HG03469 (cell line): Measurements from ENCODE around the gene ITM2B.

Experiments used
- ATAC-seq: cut with Tn5 transposase; IDR thresholded peaks from one replicate; pipeline ENCODE4 v1.9.1; 2021; ENCODE audit warnings: mild to moderate bottlenecking, moderate library complexity, moderate number of reproducible peaks; ENCODE audit not compliant: unreplicated experiment

ITM2B gene

DNA sequence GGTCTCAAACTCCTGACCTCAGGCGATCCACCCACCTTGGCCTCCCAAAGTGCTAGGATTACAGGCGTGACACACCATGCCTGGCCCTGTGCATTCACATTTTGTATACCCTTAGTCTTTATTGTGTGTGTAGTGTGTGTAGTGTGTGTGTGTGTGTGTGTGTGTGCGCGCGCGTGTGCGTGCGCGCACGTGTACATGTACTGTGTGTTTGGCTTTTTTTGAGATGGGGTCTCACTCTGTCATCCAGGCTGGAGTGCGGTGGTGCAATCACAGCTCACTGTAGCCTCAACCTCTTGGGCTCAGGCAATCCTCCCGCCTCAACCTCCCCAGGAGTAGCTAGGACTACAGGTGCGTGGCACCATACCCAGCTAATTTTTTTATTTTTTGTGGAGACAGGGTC lies 22.1 kb downstream of the ITM2B start:
- ATAC-seq, result no peak

DNA sequence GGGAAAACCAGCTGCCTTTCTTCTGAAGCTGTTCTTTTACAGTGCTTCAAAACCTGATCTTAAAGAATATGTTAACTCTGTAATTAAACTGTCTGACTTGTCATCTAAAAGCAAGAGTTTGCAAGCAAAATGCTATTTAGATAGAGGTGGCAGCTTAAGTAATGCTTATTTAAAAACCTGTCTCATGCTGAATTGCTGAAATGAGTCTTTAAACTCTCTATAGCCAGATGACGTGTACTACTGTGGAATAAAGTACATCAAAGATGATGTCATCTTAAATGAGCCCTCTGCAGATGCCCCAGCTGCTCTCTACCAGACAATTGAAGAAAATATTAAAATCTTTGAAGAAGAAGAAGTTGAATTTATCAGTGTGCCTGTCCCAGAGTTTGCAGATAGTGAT lies 22.9 kb downstream of the ITM2B start:
- no peak for ATAC-seq

DNA sequence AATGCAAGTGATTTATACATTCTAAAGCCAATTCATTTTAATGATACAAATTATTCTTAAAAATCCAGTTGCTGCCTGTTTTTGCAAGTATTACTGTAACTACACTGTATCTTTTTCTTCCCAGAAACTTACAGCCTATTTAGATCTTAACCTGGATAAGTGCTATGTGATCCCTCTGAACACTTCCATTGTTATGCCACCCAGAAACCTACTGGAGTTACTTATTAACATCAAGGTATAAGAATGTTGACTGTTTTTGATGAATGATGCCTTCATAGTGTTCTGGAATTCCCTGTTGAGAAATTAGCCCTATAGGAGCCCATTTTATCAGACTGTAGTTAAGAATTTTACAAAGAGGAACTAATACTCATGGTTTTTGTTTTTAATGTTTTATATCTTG lies 25.0 kb downstream of the ITM2B start:
- no peak for ATAC-seq

DNA sequence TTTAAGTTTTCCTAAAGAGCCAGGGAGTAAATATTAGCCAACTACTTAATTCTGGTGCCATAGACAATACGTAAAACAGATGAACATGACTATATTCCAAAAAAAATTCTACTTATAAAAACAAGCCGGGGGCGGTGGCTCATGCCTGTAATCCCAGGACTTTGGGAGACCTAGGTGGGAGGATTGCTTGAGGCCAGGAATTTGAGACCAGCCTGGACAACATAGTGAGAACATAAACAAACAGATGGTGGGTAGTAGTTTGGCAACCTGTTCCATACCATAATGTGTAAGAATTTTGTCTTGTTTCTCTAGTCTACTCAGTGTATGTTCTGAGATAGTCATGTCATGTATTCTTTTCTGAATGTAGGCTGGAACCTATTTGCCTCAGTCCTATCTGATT lies 25.4 kb downstream of the ITM2B start:
- no peak for ATAC-seq

DNA sequence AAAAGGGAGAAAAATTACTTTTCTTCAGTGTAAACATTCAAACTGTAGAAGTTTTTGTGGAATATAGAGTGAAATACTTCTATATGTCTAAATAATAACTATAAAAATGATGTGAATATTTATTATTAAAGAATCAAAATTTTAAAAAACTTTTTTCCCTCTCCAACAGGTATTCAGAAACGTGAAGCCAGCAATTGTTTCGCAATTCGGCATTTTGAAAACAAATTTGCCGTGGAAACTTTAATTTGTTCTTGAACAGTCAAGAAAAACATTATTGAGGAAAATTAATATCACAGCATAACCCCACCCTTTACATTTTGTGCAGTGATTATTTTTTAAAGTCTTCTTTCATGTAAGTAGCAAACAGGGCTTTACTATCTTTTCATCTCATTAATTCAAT lies 28.0 kb downstream of the ITM2B start:
- no peak for ATAC-seq

DNA sequence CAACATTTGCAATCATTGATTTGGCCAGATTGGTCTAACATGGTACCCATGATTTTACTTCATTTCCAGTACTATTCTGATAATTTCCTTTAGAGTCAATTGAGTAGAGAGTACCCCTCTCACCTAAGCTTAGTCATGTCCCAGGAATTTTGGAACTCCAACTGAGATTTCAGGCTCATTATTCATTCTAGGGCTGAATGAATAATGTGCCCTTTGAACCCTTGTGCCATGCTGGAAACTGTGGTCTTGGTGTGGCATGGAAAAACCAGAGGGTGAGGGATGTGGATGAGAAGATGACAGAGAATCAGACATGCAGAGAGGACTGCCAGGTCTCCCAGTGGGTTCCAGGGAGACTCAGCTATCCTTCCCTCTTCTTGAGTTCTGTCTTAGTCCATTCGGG lies 30.2 kb downstream of the ITM2B start:
- ATAC-seq, result no peak

DNA sequence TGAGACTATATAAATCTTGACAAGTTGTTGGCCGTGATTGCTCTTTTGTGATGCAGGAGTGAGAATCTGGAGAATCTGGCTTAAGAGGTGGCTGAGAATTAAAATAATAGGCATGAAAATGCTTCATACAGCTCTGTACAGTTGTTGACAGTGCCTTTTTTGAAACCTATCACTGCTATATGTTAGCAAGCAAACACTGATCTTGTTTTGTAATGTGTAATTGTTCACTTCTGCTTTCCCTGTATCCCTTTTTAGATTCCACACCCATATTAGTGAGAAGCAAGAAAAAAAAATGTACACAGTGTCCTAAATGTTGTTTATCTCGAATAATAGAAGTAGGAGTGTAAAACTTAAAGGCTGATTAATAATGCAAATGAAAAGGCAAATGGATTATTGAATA lies 31.1 kb downstream of the ITM2B start:
- ATAC-seq, result no peak

DNA sequence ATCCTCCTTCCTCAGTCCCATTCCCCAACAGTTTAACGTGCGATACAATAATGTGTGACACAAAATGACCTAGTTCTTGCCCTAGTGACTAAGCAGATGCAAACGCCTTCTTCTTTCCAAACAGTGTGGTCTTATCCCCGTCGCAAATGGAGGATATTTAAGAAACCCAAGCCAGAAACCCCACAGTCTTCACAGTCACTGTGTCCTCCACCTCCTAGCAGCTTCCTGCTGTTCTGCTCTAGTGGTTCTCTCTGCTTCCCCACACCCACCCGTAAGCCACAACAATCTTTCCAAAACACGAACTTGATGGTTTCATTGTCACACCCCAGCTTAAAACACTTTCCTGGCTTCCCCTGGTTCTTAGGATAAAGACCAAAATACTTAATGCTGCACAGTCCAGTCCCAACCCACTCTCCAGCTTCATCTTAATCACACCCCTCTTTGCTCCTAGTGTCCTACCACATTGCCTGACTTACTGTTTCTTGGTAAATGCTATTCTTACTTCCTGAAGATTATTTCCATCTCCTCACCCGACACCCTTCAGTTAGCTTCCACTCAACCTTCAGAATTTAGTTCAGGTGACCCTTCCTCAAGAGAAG lies 32.3 kb downstream of the ITM2B start:
- ATAC-seq, result no peak

DNA sequence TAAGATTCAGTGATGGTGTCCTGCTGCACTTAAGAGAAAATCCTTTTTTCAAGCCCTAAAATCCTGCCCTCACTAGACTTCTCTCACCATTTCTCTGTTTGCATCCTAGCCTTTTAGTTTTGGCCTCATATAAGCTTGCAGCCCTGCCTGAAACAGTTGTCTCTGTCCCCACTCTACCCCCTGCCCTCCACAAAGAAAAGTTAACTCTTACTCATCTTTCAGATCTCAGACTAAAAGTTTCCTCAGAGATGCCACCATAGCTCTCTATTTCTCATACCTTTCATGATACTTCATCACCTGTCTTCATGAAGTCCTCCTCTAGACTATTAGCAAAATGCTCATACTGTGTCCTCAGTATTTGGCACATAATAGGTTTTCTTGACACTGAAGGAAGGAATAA lies 33.1 kb downstream of the ITM2B start:
- no peak for ATAC-seq

DNA sequence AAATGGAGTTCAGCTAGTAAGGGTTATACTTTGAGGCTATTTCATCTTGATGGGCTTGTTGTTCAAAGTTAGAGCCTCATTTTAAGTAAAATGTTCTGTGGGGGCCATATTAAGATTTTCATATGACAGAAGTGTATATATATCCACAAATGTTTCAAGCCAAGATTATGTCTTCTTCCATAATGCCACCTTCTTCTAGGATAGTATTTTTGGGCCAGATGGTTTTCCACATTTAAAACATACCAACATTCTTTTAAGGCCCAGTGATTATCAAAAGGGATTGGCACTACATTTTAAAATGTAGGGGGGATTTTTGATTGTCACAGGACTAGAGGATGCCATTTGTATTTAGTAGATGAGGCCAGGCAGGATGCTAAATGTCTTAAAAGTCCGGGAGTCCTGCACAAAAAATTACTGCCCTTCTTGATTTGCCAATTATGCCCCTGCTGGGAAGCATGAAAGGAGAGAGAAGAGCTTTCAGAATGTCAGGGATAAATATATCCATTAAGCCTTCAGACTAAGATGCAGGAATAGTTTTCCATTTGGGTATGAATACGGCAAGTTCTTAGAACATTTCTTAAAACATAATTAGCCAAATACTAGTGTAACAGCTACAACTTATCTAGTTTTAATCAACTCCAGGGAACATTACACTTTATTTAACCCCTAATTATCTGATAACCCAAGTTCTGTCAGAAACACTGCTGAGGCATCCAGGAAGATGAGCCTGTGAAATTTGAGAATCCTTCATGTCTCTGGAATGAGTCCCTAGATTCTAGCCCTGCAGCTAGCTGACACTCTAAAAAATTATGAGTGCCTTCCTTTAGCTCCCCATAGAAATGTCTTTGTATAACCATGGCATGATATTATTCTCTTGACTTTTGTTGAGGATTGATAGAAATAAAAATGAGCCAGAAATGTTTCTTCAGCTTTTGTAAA lies 34.0 kb downstream of the ITM2B start:
- no peak for ATAC-seq

DNA sequence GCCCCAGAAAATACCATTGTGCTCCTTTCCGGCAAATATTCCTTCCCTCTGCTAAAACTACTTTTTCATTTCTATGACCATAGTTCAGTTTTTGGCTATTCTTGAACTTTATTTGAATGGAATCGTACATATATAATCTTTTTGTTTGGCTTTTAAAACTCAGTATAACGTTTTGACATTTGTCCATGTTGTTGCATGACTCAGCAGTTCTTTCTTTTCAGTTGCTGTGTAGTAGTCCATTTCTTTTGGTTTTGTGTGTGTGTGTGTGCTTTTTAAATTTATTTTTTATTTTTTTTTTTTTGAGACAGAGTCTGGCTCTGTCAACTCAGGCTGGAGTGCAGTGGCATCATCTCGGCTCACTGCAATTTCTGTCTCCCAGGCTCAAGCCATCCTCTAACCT lies 35.0 kb downstream of the ITM2B start:
- no peak for ATAC-seq

DNA sequence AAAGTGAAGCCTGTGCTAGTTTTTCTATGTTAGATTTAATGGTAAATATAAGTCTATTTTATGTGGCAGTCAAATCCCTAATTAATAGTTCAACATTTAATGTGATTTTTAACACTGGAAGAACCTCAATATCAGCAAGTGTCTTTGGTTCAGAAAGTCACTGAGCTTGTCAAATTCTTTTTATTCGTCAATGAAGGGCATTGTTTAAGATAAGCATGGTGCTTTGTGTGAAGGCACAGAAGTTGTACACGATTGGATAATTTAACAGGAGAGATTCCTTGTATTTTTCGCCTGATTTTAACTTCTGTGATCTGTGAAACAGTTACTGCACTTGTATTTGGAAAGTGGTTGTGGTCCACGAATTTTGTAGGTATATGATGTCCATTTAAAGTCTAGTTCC lies 40.3 kb downstream of the ITM2B start:
- ATAC-seq, result no peak

DNA sequence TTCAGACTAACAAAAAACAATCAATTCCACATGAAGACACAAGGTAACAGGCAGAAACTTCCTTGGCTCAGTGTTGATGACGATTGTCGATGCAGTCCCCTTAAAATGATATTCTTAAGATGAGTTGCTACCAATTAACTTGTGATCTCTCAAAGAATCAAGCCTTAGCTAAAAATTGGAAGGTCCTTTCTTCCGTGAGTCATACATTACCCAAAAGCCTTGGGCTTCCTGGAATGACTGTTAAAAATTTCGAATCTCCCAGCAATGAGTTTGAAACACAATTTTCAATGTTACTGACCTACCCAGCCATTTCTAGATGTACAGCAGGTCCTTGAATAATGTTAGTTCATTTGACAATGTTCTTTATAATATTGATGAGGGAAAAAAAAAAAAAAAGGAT lies 42.5 kb downstream of the ITM2B start:
- ATAC-seq, result no peak

DNA sequence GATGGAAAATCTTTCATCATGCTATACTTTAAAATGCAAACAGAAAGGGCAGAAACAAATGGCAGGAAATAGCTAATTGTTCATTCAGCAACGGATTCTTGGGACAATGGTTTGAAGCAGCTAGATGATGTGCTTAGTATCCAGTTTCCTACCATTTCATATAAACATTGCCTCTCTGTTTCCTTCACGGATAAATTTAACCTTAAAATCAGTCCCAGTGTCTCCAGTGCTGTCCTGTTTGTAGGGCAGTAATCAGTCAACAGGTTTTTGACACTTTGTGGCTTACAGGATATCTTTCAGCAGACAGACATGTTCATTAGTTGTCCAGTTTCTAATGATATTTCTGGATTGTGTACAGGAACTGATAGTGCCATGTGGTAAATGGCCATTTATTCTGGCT lies 45.8 kb downstream of the ITM2B start:
- ATAC-seq, result no peak

DNA sequence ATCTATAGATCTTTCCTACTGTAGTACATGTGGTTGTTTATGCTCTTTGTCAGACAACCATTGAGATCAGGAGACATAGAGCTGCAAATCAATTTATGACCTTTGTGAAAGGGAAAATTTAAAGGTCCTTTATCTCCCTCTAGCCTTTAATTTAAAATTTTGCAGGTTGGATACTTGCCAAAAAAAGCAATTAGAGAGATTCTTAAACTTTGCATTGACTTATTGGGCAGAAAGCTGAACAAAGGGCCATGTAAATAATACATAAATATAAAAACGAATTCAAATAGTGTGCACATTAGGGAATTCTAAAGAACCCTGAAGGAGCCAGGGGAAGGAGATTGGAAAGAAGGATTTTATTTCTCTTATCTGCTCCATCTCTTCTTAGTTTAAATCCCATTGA lies 48.5 kb downstream of the ITM2B start:
- no peak for ATAC-seq

DNA sequence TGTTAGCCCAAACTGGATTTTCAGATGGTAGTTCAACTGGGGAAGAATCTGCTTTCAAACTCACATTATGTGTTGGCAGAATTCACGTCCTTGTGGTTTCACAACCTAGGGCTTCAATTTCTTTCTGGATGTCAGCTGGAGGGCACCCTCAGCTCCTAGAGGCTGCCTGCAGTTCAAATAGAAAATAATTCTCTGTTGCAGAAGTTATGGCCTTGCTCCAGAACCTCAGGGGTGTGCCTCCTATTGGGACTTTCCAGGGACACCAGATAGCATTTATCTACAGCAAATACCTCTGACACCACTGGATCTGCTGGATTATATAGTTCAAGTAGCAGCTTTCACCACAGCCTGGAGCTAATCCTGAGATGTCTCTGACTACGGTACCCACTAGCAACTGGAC lies 58.7 kb downstream of the ITM2B start:
- ATAC-seq, result no peak

DNA sequence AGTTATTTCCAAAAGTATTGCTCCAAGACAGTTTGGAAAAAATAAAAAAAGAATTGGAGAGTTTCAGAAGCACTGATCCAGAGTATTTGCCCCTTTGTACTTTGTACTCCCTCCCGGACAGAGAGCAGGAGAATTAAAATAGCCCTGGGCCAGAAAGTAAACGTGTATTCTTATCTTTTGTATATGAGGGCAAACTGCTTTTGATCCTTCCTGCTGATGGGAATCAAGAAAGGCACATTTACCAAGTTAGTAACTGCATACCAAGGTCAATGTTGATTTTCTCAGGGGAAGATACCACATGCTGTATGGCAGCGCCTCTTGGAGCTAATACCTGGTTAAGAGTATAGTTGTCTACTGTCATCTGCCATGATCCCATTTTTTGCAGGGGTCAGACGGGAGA lies 59.6 kb downstream of the ITM2B start:
- ATAC-seq, result no peak

DNA sequence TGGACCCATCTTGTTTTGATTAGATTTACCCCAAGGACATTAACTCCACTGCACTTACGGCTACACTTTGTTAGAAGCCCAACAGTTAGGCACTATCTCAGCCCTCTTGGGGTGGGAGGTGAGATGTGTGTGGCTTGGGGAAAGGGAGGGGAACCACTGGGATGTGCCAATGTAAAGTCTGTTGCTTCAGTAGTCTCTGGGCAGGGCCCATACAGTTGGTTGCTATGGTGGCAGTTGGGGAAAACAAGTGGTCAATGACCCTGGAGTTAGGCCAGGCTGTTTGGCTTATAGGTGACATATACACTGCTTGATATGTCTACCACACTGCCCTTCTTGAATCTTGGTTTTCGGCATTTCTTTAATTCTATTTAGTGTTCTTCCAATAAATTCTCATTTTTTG lies 61.6 kb downstream of the ITM2B start:
- no peak for ATAC-seq

DNA sequence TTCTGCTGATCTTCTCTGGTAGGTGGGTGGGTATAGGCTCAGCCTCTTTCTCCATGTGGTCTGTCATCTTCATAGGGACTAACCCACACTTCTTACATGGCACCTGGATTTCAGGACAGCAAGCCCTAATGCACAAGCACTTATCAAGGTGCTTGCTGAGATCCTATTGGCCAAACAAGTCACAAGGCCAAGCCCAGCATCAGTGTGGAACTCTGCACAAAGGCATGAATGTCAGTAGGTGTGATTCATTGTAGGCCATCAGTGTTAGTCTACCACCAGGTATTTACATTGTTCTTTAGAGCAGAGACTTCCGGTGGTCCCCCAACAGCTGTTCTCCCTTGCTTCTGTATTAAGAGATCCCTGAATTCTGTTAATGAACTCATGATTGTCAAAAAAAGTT lies 62.3 kb downstream of the ITM2B start:
- no peak for ATAC-seq

DNA sequence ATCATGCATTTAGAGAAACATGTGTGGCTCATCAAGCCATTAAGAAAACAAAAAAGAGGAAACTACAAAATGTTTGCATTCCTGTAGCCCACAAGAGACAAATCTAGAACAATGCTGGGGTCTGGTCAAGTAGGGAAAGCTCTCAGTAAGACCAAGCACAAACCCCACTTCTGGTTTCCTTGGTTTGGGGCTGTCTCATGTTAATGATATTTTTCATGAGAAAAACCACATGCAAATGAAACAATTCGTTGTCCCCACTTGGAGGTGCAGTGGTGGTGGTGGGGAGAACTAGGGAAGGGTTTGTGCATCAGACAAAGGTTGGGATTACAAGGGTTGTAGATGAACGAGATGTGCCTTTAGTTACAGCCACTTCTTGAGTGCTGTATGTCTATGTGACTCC lies 63.5 kb downstream of the ITM2B start:
- no peak for ATAC-seq

DNA sequence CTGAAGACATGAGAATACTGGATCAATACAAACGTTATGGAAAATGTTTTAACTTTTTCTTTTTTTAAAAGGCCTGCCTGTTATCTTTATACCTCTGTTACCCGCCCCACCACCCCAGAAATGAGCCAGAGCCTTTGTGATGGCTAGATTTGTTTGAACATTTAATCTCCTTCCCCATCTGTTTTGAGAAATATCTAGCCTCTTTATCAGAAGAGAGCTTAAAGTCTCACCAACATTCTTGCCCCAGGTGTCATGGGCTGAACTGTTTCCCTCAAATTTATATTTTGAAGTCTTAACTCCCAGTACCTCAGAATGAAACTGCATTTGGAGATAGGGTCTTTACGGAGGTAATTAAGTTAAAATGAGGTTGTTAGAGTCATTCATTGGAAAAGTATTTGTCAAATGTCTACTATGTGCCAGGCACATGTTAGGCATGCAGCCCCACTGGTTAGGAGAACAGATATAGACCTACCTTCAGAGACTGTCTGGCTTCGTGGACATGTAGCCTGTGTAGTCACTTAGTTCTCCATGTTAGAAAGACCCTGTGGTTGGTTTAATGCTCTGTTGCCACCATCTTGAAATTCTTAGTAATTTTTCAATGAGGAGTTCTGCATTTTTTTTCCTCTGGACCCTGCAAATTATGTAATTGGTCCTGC lies 64.3 kb downstream of the ITM2B start:
- ATAC-seq, result no peak

DNA sequence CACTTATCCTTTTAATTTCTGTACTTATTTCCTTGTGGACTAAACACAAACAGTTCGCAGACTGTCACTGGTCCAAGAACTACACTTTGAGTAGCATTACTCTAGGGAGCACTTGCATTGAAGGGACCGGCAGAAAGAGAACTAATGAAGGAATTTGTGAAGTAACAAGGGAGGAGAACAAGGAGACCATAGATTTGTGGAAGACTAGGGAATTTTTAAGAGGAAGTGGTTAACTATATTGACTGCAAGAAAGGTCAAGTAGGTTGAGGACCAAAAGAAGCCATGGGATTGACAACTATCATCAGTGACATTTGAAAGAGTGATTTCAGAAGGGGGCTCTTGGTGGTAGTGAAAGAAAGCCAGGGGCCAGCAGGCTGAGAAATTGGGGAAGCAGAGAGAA lies 66.6 kb downstream of the ITM2B start:
- ATAC-seq, result no peak
